K562 (cell line): ENCODE results near the gene TNFRSF19. TPM values are rescaled to one million over a fixed set of nuclear protein-coding genes. Genes with fewer than 3 reads are reported as not detected.

Source experiments
- ATAC-seq: fragments of 200-7000 bp; cut with Tn5 transposase; 3 replicates; pipeline ENCODE4 v1.9.1; 2020; ENCODE audit warnings: moderate library complexity
- BruUV-seq: library from RNA; stranded (reverse); fragments of 400-500 nt; replicated peaks from 2 replicates; lab custom pipeline; 2021; lab: Mats Ljungman, UMichigan
- CTCF ChIA-PET: fragments of 300-600 bp; formaldehyde crosslinking; extraction: SDS; loops from one replicate; lab custom pipeline; 2021; ENCODE audit warnings: low intra/inter-chr PET ratio; lab: Yijun Ruan, JAX
- POLR2A ChIA-PET: fragments of 300-600, 350-650 bp; sonication (Branson Sonifier 250); formaldehyde crosslinking; extraction: SDS; loops from one replicate; lab custom pipeline; 2021; ENCODE audit warnings: antibody characterized with exemption, inconsistent platforms; lab: Yijun Ruan, JAX
- DNase-seq, 4 experiments: peaks; one replicate each; pipeline versions ENCODE4 v3.0.0 to v3.0.0-alpha.2; 2011 to 2018; ENCODE audit warnings: low spot score in 3 of 4, mixed read lengths in 3 of 4; ENCODE audit errors: extremely low read depth in 1 of 4
- FAIRE-seq: peaks from 2 replicates; lab custom pipeline; 2011; peaks lifted over from hg19 to GRCh38; lab: Jason Lieb, UNC
- H2AFZ ChIP-seq: 2 replicates; pipeline ENCODE4 v1.6.0; 2011; ENCODE audit warnings: low read depth, low read length, control low read depth, inconsistent platforms
- H3K27ac ChIP-seq: fragments of 200-600 bp; 3 replicates; pipeline ENCODE4 v1.8.0; 2011; ENCODE audit warnings: low read depth, mild to moderate bottlenecking, control low read depth, inconsistent platforms, low read length, moderate library complexity, mixed read lengths; ENCODE audit errors: extremely low read depth
- H3K27me3 ChIP-seq, 2 experiments: fragments of 300-600 bp in 1 of 2; 2 replicates in 1 of 2; 3 replicates in 1 of 2; pipeline versions ENCODE4 v1.6.0 to v1.8.0; 2011; ENCODE audit warnings: inconsistent platforms in 2 of 2, low read length in 2 of 2, mild to moderate bottlenecking in 1 of 2, mixed read lengths in 1 of 2, moderate library complexity in 1 of 2; ENCODE audit not compliant: control insufficient read depth in 2 of 2, insufficient read depth in 2 of 2
- H3K36me3 ChIP-seq: fragments of 300-600 bp; 3 replicates; pipeline ENCODE4 v1.8.0; 2011; ENCODE audit warnings: mild to moderate bottlenecking, low read length, inconsistent platforms; ENCODE audit not compliant: control insufficient read depth, insufficient read depth
- H3K4me1 ChIP-seq, 2 experiments: fragments of 200-600 bp in 1 of 2; replicated peaks in 1 of 2; 2 replicates in 1 of 2; 3 replicates in 1 of 2; pipeline versions ENCODE4 v1.5.1 to v1.8.0; 2011; ENCODE audit warnings: inconsistent platforms in 2 of 2, low read length in 2 of 2, mild to moderate bottlenecking in 1 of 2, mixed read lengths in 1 of 2, moderate library complexity in 1 of 2; ENCODE audit not compliant: control insufficient read depth in 2 of 2, insufficient read depth in 2 of 2
- H3K4me2 ChIP-seq: 2 replicates; pipeline ENCODE4 v1.6.1; 2011; ENCODE audit warnings: low read length, control low read depth, inconsistent platforms, mixed read lengths; ENCODE audit not compliant: insufficient read depth
- H3K4me3 ChIP-seq: fragments of 200-600 bp; sonication (generic), shearing (Covaris generic); 2 replicates; pipeline ENCODE4 v1.5.1; 2016; ENCODE audit warnings: control low read depth, inconsistent platforms
- H3K79me2 ChIP-seq: fragments of 200-600 bp; 3 replicates; pipeline ENCODE4 v1.8.0; 2011; ENCODE audit warnings: low read length, inconsistent platforms; ENCODE audit not compliant: control insufficient read depth, insufficient read depth
- H3K9ac ChIP-seq, 2 experiments: 2 replicates each; pipeline versions ENCODE4 v1.6.0 to v1.6.1; 2011; ENCODE audit warnings: low read depth in 2 of 2, low read length in 2 of 2, control low read depth in 1 of 2, inconsistent platforms in 1 of 2, mild to moderate bottlenecking in 1 of 2, mixed read lengths in 1 of 2; ENCODE audit not compliant: insufficient read depth in 1 of 2
- H3K9me1 ChIP-seq: one replicate; pipeline ENCODE4 v1.6.0; 2011; ENCODE audit warnings: inconsistent platforms, mild to moderate bottlenecking, low read length, moderate library complexity; ENCODE audit not compliant: control insufficient read depth, insufficient read depth
- H3K9me3 ChIP-seq: replicated peaks from 2 replicates; pipeline ENCODE4 v1.5.1; 2011; ENCODE audit warnings: low read depth, low read length, inconsistent platforms; ENCODE audit not compliant: control insufficient read depth, insufficient read depth
- H4K20me1 ChIP-seq: replicated peaks from 2 replicates; pipeline ENCODE4 v1.6.1; 2011; ENCODE audit warnings: low read length, inconsistent platforms, mixed read lengths; ENCODE audit not compliant: control insufficient read depth, insufficient read depth
- CEBPG ChIP-seq, 3 experiments: fragments of 200-800 bp in 1 of 3; sonication (Bioruptor generic) in 1 of 3; sonication (generic) in 1 of 3; formaldehyde crosslinking in 1 of 3; IDR thresholded peaks in 2 of 3; conservative IDR thresholded peaks in 1 of 3; 2 replicates each; pipeline versions ENCODE4 v1.6.1 to v1.8.0; 2016 to 2022; ENCODE audit warnings: missing compliant biosample characterization in 2 of 3, missing genetic modification characterization in 2 of 3, mild to moderate bottlenecking in 1 of 3, missing genetic modification reagents in 1 of 3
- FUS ChIP-seq: fragments of 200-400 bp; formaldehyde crosslinking; optimal IDR thresholded peaks from 2 replicates; pipeline ENCODE3; 2017; ENCODE audit warnings: low read depth, low read length
- NFIX ChIP-seq: fragments of 250-450 bp; sonication (Bioruptor Pico); IDR thresholded peaks from 2 replicates; pipeline ENCODE4 v1.4.0; 2020; ENCODE audit warnings: low read depth, mild to moderate bottlenecking, moderate library complexity
- POLR2G ChIP-seq: fragments of 200-400 bp; formaldehyde crosslinking; IDR thresholded peaks from 2 replicates; pipeline ENCODE4 v1.6.1; 2017; ENCODE audit warnings: low read depth, mild to moderate bottlenecking, antibody characterized with exemption, low read length, moderate library complexity
- SIN3B ChIP-seq: fragments of 450-650 bp; IDR thresholded peaks from 2 replicates; pipeline ENCODE4 v1.6.1; 2017; ENCODE audit warnings: low read depth, mild to moderate bottlenecking, moderate library complexity
- TCF3 ChIP-seq: sonication (generic); formaldehyde crosslinking; IDR thresholded peaks from 2 replicates; pipeline ENCODE4 v1.4.0; 2020; ENCODE audit warnings: mild to moderate bottlenecking, missing genetic modification reagents
- ZNF143 ChIP-seq: sonication (generic); formaldehyde crosslinking; IDR thresholded peaks from 2 replicates; pipeline ENCODE4 v1.9.0; 2022; ENCODE audit warnings: mild to moderate bottlenecking, missing genetic modification reagents
- ZNF24 ChIP-seq: fragments of 450-650 bp; IDR thresholded peaks from 2 replicates; pipeline ENCODE4 v1.6.1; 2016
- ZNF644 ChIP-seq: fragments of 200-800 bp; sonication (Bioruptor generic); IDR thresholded peaks from 2 replicates; pipeline ENCODE4 v1.6.1; 2016; ENCODE audit warnings: low read depth, missing genetic modification characterization, missing compliant biosample characterization
- ZNF830 ChIP-seq: fragments of 250-450 bp; sonication (Bioruptor Pico); IDR thresholded peaks from 2 replicates; pipeline ENCODE4 v1.5.0; 2021; ENCODE audit warnings: mild to moderate bottlenecking
- WGBS: fragments of 100-300 bp; shearing (Covaris generic); methylation state at CpG from one replicate; pipeline ENCODE4 v1.1.6; 2016; ENCODE audit warnings: low coverage, mixed read lengths; ENCODE audit not compliant: insufficient coverage; ENCODE audit errors: missing lambda C conversion rate; 5-methylcytosine and 5-hydroxymethylcytosine counted together
- in situ Hi-C: fragments of 300-500 bp; cut with MboI; formaldehyde crosslinking; loops from 4 replicates; pipeline ENCODE4 v1.15.0; 2018; ENCODE audit warnings: inconsistent platforms, mixed read lengths
- intact Hi-C: fragments of 100-400 bp; cut with micrococcal nuclease; formaldehyde crosslinking; loops from 2 replicates; pipeline ENCODE4 v1.14.2; 2022
- polyA plus RNA-seq, 8 experiments: library from polyadenylated mRNA; depleted of rRNA in 4 of 8; stranded (reverse) in 5 of 8; unstranded in 3 of 8; fragments of >200 nt; fragmentation: Nextera tagmentation in 2 of 8; fragmentation: Illumina TruSeq in 1 of 8; extraction: Ambion mirVana in 2 of 8; extraction: Trizol in 1 of 8; gene quantifications; 2 replicates each; pipeline versions ENCODE4 v1.2.1 to v1.2.3, GENCODE V29; 2011 to 2014; ENCODE audit warnings: inconsistent platforms in 1 of 8, missing spikeins in 1 of 8
- total RNA-seq, 7 experiments: library from RNA; depleted of rRNA in 6 of 7; stranded (reverse); fragments of >200 nt in 6 of 7; fragmentation: Illumina TruSeq in 2 of 7; extraction: Trizol in 2 of 7; gene quantifications; 2 replicates each; pipeline versions ENCODE4 v1.2.1 to v1.2.3, GENCODE V29; 2011 to 2021; ENCODE audit warnings: low replicate concordance in 1 of 7
- TF ChIP-seq, protein P1 (sequence below), 3 experiments: fragments of 200-800 bp in 1 of 3; sonication (Bioruptor generic) in 1 of 3; sonication (generic) in 1 of 3; formaldehyde crosslinking in 1 of 3; IDR thresholded peaks; 2 replicates each; pipeline versions ENCODE4 v1.6.1 to v1.8.0; 2016 to 2022; ENCODE audit warnings: mild to moderate bottlenecking in 2 of 3, missing compliant biosample characterization in 2 of 3, missing genetic modification characterization in 2 of 3, missing genetic modification reagents in 1 of 3
- TF ChIP-seq, protein P2 (sequence below): fragments of 450-650 bp; IDR thresholded peaks from 2 replicates; pipeline ENCODE4 v1.7.0; 2016; ENCODE audit warnings: borderline replicate concordance

The TNFRSF19 gene
- total and polyA plus RNA-seq, 9 of the 15 experiments (the other 6 are each of a cell fraction or from before 2014, with no cell fraction given): 0.01 to 0.07 TPM; not detected in 7

DNA sequence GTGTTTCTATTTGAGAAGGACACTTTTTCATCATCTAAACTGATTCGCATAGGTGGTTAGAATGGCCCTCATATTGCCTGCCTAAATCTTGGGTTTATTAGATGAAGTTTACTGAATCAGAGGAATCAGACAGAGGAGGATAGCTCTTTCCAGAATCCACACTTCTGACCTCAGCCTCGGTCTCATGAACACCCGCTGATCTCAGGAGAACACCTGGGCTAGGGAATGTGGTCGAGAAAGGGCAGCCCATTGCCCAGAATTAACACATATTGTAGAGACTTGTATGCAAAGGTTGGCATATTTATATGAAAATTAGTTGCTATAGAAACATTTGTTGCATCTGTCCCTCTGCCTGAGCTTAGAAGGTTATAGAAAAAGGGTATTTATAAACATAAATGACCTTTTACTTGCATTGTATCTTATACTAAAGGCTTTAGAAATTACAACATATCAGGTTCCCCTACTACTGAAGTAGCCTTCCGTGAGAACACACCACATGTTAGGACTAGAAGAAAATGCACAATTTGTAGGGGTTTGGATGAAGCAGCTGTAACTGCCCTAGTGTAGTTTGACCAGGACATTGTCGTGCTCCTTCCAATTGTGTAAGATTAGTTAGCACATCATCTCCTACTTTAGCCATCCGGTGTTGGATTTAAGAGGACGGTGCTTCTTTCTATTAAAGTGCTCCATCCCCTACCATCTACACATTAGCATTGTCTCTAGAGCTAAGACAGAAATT is 103.8 kb downstream of the TNFRSF19 start:
- Histone ChIP-seq H3K9me1 (no peaks in the 10 kb centered on the region), H3K27ac (no peak overlapping the region), H2AFZ (no peak overlapping the region), H3K36me3 (no peaks in the 10 kb centered on the region), H3K4me1 (no peaks in the 10 kb centered on the region), H3K9ac (no peak overlapping the region), H3K9me3 (no peaks in the 10 kb centered on the region), H3K79me2 (no peaks in the 10 kb centered on the region), H3K4me3 (no peak overlapping the region), H3K4me2 (no peak overlapping the region), H3K27me3 (peaks cover 0 to 5% of the 10 kb centered on the region in 2 experiments; a peak in 1 of 5 replicates), H4K20me1 (no peaks in the 10 kb centered on the region)
- ChIA-PET POLR2A (no interaction called here), CTCF (no interaction called here)
- ATAC-seq (no peak), FAIRE-seq (no peak), DNase-seq (no peak)
- TF ChIP-seq TCF3 (CRISPR knock-in tag) (no peak), FUS (no peak), CEBPG (CRISPR knock-in tag; IDR thresholded peaks at IDR 0.05) (no peak), CEBPG (tag; conservative IDR thresholded peaks at IDR 0.05 in 1 of 2, IDR thresholded peaks at IDR 0.05 in 1 of 2) (no peak), ZNF24 (no peak), ZNF143 (no peak), POLR2G (no peak), SIN3B (no peak), NFIX (CRISPR knock-in tag) (no peak), ZNF644 (no peak), ZNF830 (CRISPR knock-in tag) (no peak)
- TF ChIP-seq, protein P1, sequence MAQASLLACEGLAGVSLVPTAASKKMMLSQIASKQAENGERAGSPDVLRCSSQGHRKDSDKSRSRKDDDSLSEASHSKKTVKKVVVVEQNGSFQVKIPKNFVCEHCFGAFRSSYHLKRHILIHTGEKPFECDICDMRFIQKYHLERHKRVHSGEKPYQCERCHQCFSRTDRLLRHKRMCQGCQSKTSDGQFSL (CRISPR knock-in tag; IDR thresholded peaks at IDR 0.05): no peak
- TF ChIP-seq, protein P1 (tag; IDR thresholded peaks at IDR 0.05): no peak
- TF ChIP-seq, protein P2, sequence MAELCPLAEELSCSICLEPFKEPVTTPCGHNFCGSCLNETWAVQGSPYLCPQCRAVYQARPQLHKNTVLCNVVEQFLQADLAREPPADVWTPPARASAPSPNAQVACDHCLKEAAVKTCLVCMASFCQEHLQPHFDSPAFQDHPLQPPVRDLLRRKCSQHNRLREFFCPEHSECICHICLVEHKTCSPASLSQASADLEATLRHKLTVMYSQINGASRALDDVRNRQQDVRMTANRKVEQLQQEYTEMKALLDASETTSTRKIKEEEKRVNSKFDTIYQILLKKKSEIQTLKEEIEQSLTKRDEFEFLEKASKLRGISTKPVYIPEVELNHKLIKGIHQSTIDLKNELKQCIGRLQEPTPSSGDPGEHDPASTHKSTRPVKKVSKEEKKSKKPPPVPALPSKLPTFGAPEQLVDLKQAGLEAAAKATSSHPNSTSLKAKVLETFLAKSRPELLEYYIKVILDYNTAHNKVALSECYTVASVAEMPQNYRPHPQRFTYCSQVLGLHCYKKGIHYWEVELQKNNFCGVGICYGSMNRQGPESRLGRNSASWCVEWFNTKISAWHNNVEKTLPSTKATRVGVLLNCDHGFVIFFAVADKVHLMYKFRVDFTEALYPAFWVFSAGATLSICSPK: no peak
- WGBS: 0% methylated on average over 8 of the region's 8 CpGs
- in situ Hi-C loops (no loop called here), intact Hi-C loops (no loop called here)
- BruUV-seq: no TSS peak
